ENCODE results near the gene APOF. TPM values are rescaled to one million over a fixed set of nuclear protein-coding genes. Genes with fewer than 3 reads are reported as not detected.

APOF gene
- total RNA-seq, 1 experiment from 2014 or later, result 0.18 TPM

DNA sequence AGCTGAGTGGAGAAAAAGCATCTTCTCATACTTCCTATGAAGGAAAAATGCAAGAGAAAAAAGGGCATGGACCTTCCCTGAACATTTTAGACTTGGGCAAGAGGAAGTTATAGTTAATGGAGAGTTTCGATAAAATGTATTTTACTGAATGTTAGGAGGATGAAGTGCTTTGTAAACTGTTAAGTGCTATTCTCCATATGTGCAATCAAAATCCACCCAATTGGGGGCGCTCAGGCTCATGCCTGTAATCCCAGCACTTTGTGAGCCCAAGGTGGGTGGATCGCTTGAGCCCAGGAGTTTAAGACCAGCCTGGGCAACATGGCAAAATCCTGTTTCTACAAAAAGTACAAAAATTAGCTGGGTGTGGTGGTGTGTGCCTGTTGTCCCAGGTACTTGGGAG lies 45.0 kb downstream of the APOF start:
- H3K4me1 Mint-ChIP-seq (ENCODE audit: low read depth, unreplicated experiment), result no peaks in the 10 kb centered on the region
- POLR2A ChIA-PET, result no interaction called here
- Histone ChIP-seq H3K4me3 (ENCODE audit: low read depth, low read length) (no peak overlapping the region), H3K36me3 (ENCODE audit: control insufficient read depth, insufficient read depth, low read length) (no peaks in the 10 kb centered on the region), H3K4me1 (peaks cover 4% of the 10 kb centered on the region; the same call in 1 of the 2 replicates), H3K9me3 (no peaks in the 10 kb centered on the region), H3K27me3 (replicated peaks; ENCODE audit: control insufficient read depth, insufficient read depth, low read length) (no peaks in the 10 kb centered on the region)
- BruUV-seq (replicated peaks), result no TSS peak
- H3K27ac Mint-ChIP-seq (ENCODE audit: unreplicated experiment), result no peak overlapping the region
- intact Hi-C loops (cut with micrococcal nuclease; ENCODE audit: unreplicated experiment), result no loop called here
- DNase-seq, result no peak
- H3K9me3 Mint-ChIP-seq (ENCODE audit: unreplicated experiment), result no peaks in the 10 kb centered on the region
- peaks cover 36% of the 10 kb centered on the region for H3K36me3 Mint-ChIP-seq (ENCODE audit: insufficient read depth, unreplicated experiment)
- TF ChIP-seq, protein P1, sequence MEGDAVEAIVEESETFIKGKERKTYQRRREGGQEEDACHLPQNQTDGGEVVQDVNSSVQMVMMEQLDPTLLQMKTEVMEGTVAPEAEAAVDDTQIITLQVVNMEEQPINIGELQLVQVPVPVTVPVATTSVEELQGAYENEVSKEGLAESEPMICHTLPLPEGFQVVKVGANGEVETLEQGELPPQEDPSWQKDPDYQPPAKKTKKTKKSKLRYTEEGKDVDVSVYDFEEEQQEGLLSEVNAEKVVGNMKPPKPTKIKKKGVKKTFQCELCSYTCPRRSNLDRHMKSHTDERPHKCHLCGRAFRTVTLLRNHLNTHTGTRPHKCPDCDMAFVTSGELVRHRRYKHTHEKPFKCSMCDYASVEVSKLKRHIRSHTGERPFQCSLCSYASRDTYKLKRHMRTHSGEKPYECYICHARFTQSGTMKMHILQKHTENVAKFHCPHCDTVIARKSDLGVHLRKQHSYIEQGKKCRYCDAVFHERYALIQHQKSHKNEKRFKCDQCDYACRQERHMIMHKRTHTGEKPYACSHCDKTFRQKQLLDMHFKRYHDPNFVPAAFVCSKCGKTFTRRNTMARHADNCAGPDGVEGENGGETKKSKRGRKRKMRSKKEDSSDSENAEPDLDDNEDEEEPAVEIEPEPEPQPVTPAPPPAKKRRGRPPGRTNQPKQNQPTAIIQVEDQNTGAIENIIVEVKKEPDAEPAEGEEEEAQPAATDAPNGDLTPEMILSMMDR (IDR thresholded peaks at IDR 0.05; ENCODE audit: insufficient read depth in 1 of 2, low read depth in 1 of 2, low read length in 1 of 2, severe bottlenecking in 1 of 2, unreplicated experiment in 1 of 2), result no peak
- no peak overlapping the region for H3K4me3 Mint-ChIP-seq (ENCODE audit: unreplicated experiment)
- H3K27me3 Mint-ChIP-seq (ENCODE audit: insufficient read depth, unreplicated experiment), result no peaks in the 10 kb centered on the region
- CTCF ChIA-PET, result no interaction called here

- peaks cover under 1% of the 10 kb centered on the region; the same call in 1 of the 2 replicates for H3K36me3 ChIP-seq (ENCODE audit: control insufficient read depth, insufficient read depth, low read length)
- BruUV-seq (replicated peaks), result no TSS peak
- peak within 1 kb of the TSS; percentile 79 for H3K4me3 ChIP-seq (ENCODE audit: low read depth, low read length)
- peak within 1 kb of the TSS; percentile 85 for H3K4me3 Mint-ChIP-seq (ENCODE audit: unreplicated experiment)
- ChIA-PET POLR2A (interaction anchor here (0.5 to 2.0 kb wide), 16 partner anchors 9 to 321 kb away, joined by 3 to 30 read pairs (median 5); partner anchors contain the start of genes CS, RNF41, SMARCC2 and STAT2), CTCF (interaction anchor here (0.5 to 2.1 kb wide), 19 partner anchors 18 to 258 kb away, joined by 3 to 38 read pairs (median 4); partner anchors contain the start of genes COQ10A, IL23A, PAN2 and SMARCC2)
- no peaks in the 10 kb centered on the region for H3K27me3 Mint-ChIP-seq (ENCODE audit: insufficient read depth, unreplicated experiment)
- H3K9me3 ChIP-seq, result no peaks in the 10 kb centered on the region
- H3K27me3 ChIP-seq (replicated peaks; ENCODE audit: control insufficient read depth, insufficient read depth, low read length), result no peaks in the 10 kb centered on the region
- peaks cover 4% of the 10 kb centered on the region; the same call in 1 of the 2 replicates for H3K4me1 ChIP-seq
- H3K9me3 Mint-ChIP-seq (ENCODE audit: unreplicated experiment), result no peaks in the 10 kb centered on the region
- peaks cover 49% of the 10 kb centered on the region for H3K36me3 Mint-ChIP-seq (ENCODE audit: insufficient read depth, unreplicated experiment)
- intact Hi-C loops (cut with micrococcal nuclease; ENCODE audit: unreplicated experiment), result loop anchor here (1.0 kb wide), 6 partner anchors 16 to 152 kb away; partner anchors contain the start of genes CS, PAN2, SPRYD4 and STAT2
- TF ChIP-seq, protein P1 (IDR thresholded peaks at IDR 0.05; ENCODE audit: insufficient read depth in 1 of 2, low read depth in 1 of 2, low read length in 1 of 2, severe bottlenecking in 1 of 2, unreplicated experiment in 1 of 2), result peak; percentile 22 to 27
- no peaks in the 10 kb centered on the region for H3K4me1 Mint-ChIP-seq (ENCODE audit: low read depth, unreplicated experiment)
- DNase-seq, result peak; percentile 98 to 99
- H3K27ac Mint-ChIP-seq (ENCODE audit: unreplicated experiment), result peak within 1 kb of the TSS; percentile 96
Observed at GRCh38 chr12:56315622-56316473, 46.8 kb downstream of the APOF start, which contains the start of gene CNPY2. Gene CNPY2, minus strand, starts transcription at chr12:56315988. Its CDS starts 771 bp downstream, at chr12:56315217.

- ChIA-PET POLR2A (interaction anchor here (0.6 to 2.0 kb wide), 6 partner anchors 45 to 164 kb away, joined by 3 to 30 read pairs (median 6); partner anchors contain the start of genes RNF41, SMARCC2 and STAT2), CTCF (interaction anchor here (0.6 to 2.1 kb wide), 14 partner anchors 18 to 196 kb away, joined by 3 to 38 read pairs (median 4); partner anchors contain the start of genes COQ10A, IL23A, PAN2 and SMARCC2)
- TSS peak; percentile 76 for BruUV-seq (replicated peaks)
- TF ChIP-seq, protein P1 (IDR thresholded peaks at IDR 0.05; ENCODE audit: insufficient read depth in 1 of 2, low read depth in 1 of 2, low read length in 1 of 2, severe bottlenecking in 1 of 2, unreplicated experiment in 1 of 2), result no peak
- no peak for DNase-seq
- H3K4me1 Mint-ChIP-seq (ENCODE audit: low read depth, unreplicated experiment), result no peaks in the 10 kb centered on the region
- peaks cover 2% of the 10 kb centered on the region; the same call in 1 of the 2 replicates for H3K36me3 ChIP-seq (ENCODE audit: control insufficient read depth, insufficient read depth, low read length)
- intact Hi-C loops (cut with micrococcal nuclease; ENCODE audit: unreplicated experiment), result no loop called here
- peaks cover 55% of the 10 kb centered on the region for H3K36me3 Mint-ChIP-seq (ENCODE audit: insufficient read depth, unreplicated experiment)
- no peaks in the 10 kb centered on the region for H3K9me3 ChIP-seq
- H3K27me3 ChIP-seq (replicated peaks; ENCODE audit: control insufficient read depth, insufficient read depth, low read length), result no peaks in the 10 kb centered on the region
- no peaks in the 10 kb centered on the region for H3K9me3 Mint-ChIP-seq (ENCODE audit: unreplicated experiment)
- peak overlapping the region; percentile 85 for H3K4me3 Mint-ChIP-seq (ENCODE audit: unreplicated experiment)
- peaks cover 4% of the 10 kb centered on the region; the same call in 1 of the 2 replicates for H3K4me1 ChIP-seq
- peak overlapping the region; percentile 96 for H3K27ac Mint-ChIP-seq (ENCODE audit: unreplicated experiment)
- H3K27me3 Mint-ChIP-seq (ENCODE audit: insufficient read depth, unreplicated experiment), result no peaks in the 10 kb centered on the region
- H3K4me3 ChIP-seq (ENCODE audit: low read depth, low read length), result peak overlapping the region; percentile 79
Observed at GRCh38 chr12:56315249-56315621, 47.4 kb downstream of the APOF start.
